ENCODE measurements around the gene GFOD1. TPM values are rescaled to one million over a fixed set of nuclear protein-coding genes. Genes with fewer than 3 reads are reported as not detected.

GFOD1 gene
- total and polyA plus RNA-seq, 10 of the 15 experiments (the other 5 are each of a cell fraction or from before 2014, with no cell fraction given): 6.5 to 41.4 (median 16.0) TPM

DNA sequence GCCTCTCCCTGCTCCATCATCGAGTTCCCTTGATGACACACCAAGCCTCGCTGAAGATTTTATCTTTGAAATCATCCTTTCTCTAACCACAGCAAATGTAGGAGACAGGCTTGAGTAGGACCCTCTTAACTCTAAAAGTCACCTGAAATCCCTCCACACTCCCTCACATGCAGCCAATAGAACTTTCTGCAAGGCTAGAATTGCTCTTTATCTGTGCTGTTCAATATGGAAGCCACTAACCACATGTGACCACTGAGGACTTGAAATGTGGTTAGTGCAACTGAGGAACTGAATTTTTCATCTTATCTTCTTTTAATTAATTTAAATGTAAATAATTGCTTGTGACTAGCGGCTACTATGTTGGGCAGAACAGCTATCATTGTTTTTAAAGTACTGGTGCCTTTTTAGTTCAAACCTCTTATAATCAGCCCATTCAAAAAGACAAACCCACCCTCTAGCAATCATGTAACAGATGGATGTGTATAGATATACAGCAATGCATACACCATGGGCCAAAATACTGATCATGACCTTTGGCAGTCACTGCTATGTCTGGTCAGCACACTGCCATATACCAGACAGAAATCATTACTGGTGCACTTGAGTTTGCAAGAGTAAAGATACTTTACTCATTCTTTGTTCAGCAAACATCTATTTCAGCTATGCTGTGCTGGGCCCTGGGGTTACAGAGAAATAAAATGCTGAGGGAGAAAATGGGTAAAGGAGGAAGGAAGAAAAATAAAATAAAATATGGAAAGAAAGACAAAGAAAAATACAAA, 50.0 kb downstream of the GFOD1 start:
- H3K27me3 ChIP-seq (replicated peaks in 1 of 2; ENCODE audit: control insufficient read depth in 2 of 2, insufficient read depth in 2 of 2, low read length in 1 of 2): no peaks in the 10 kb centered on the region
- ChIA-PET RAD21 (ENCODE audit: unreplicated experiment) (interaction anchor here (1.1 to 2.3 kb wide), 5 partner anchors 8 to 138 kb away, joined by 3 to 11 read pairs (median 4); no protein-coding TSS in a partner anchor), SMC1A (ENCODE audit: uncharacterized antibody, unreplicated experiment) (interaction anchor here (0.7 to 3.2 kb wide), 10 partner anchors 7 to 80 kb away, joined by 3 to 24 read pairs (median 4); no protein-coding TSS in a partner anchor), POLR2A (interaction anchor here (0.6 to 2.2 kb wide), 4 partner anchors 15 to 956 kb away, joined by 3 to 5 read pairs (median 4); no protein-coding TSS in a partner anchor), CTCF (interaction anchor here (1.0 to 1.5 kb wide), 3 partner anchors 16 to 42 kb away, joined by 3 to 4 read pairs (median 3); no protein-coding TSS in a partner anchor)
- H3K79me2 ChIP-seq (ENCODE audit: control insufficient read depth, insufficient read depth, low read length): peaks cover 67% of the 10 kb centered on the region
- H2AFZ ChIP-seq (ENCODE audit: control insufficient read depth, low read depth, low read length): no peak overlapping the region
- FAIRE-seq: no peak
- WGBS (ENCODE audit: insufficient coverage, insufficient replicate concordance, low lambda C conversion rate, missing lambda C conversion rate): 94% methylated on average over 3 of the region's 3 CpGs
- H3K4me3 ChIP-seq: no peak overlapping the region
- no peak overlapping the region for H3K9ac ChIP-seq (ENCODE audit: control insufficient read depth, insufficient read depth, low read length)
- no peaks in the 10 kb centered on the region for H4K20me1 ChIP-seq (ENCODE audit: control insufficient read depth, insufficient read depth)
- DNase-seq (ENCODE audit: low read depth, low spot score): no peak
- in situ Hi-C loops (cut with MboI): no loop called here
- BruUV-seq (replicated peaks): no TSS peak
- no peak for ATAC-seq
- intact Hi-C loops (cut with micrococcal nuclease; ENCODE audit: unreplicated experiment): no loop called here
- H3K27ac ChIP-seq (ENCODE audit: control insufficient read depth, insufficient read depth): no peak overlapping the region
- H3K36me3 ChIP-seq (ENCODE audit: control insufficient read depth in 2 of 2, insufficient read depth in 2 of 2, low read length in 1 of 2): peaks cover 0 to 2% of the 10 kb centered on the region in 2 experiments; a peak in 2 of 4 replicates
- no peak overlapping the region for H3K4me2 ChIP-seq (ENCODE audit: control insufficient read depth, insufficient read depth)
- H3K9me3 ChIP-seq (replicated peaks; ENCODE audit: control insufficient read depth, insufficient read depth, low read length): peaks cover 11% of the 10 kb centered on the region
- peaks cover 34% of the 10 kb centered on the region for H3K4me1 ChIP-seq (ENCODE audit: control insufficient read depth, insufficient read depth, low read length)
- 0 out of 2 replicates have a peak, but pooled peaks have one; percentile 11 for TF ChIP-seq RUNX3 (IDR thresholded peaks at IDR 0.05; ENCODE audit: low read length)
- TF ChIP-seq, protein P1, sequence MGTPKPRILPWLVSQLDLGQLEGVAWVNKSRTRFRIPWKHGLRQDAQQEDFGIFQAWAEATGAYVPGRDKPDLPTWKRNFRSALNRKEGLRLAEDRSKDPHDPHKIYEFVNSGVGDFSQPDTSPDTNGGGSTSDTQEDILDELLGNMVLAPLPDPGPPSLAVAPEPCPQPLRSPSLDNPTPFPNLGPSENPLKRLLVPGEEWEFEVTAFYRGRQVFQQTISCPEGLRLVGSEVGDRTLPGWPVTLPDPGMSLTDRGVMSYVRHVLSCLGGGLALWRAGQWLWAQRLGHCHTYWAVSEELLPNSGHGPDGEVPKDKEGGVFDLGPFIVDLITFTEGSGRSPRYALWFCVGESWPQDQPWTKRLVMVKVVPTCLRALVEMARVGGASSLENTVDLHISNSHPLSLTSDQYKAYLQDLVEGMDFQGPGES (IDR thresholded peaks at IDR 0.05): no peak

Data from GM12878 (cell line).